Measurements from ENCODE around the gene GJB3. TPM values are rescaled to one million over a fixed set of nuclear protein-coding genes. Genes with fewer than 3 reads are reported as not detected.

The GJB3 gene
- total RNA-seq, 4 donors from 2014 or later = 1.5 to 1.9 (median 1.7) TPM; not detected in 1

GRCh38 chr1:34829250-34829649, 48.2 kb downstream of the GJB3 start:
- Histone ChIP-seq H3K4me3 (no peak overlapping the region), H3K27ac (no peak overlapping the region), H3K27me3 (no peaks in the 10 kb centered on the region), H3K36me3 (no peaks in the 10 kb centered on the region), H3K4me1 (no peaks in the 10 kb centered on the region), H3K9me3 (no peaks in the 10 kb centered on the region)
- no peak for TF ChIP-seq CTCF (IDR thresholded peaks at IDR 0.05)
- no peak for TF ChIP-seq POLR2A (IDR thresholded peaks at IDR 0.05)
- no peak for DNase-seq

GRCh38 chr1:34831721-34832246, 50.8 kb downstream of the GJB3 start:
- Histone ChIP-seq H3K27ac (no peak overlapping the region), H3K36me3 (no peaks in the 10 kb centered on the region), H3K4me1 (no peaks in the 10 kb centered on the region), H3K27me3 (no peaks in the 10 kb centered on the region), H3K9me3 (no peaks in the 10 kb centered on the region), H3K4me3 (no peak overlapping the region)
- DNase-seq = no peak
- TF ChIP-seq CTCF (IDR thresholded peaks at IDR 0.05) (no peak), POLR2A (IDR thresholded peaks at IDR 0.05) (no peak)

- Histone ChIP-seq H3K27me3 (no peaks in the 10 kb centered on the region), H3K4me3 (no peak overlapping the region), H3K9me3 (no peaks in the 10 kb centered on the region), H3K4me1 (no peaks in the 10 kb centered on the region), H3K36me3 (no peaks in the 10 kb centered on the region), H3K27ac (no peak overlapping the region)
- TF ChIP-seq POLR2A (IDR thresholded peaks at IDR 0.05) = no peak
- no peak for TF ChIP-seq CTCF (IDR thresholded peaks at IDR 0.05)
- no peak for DNase-seq
These were observed 52.7 kb downstream of the GJB3 start for GRCh38 chr1:34833711-34834110.

Other genes starting within 250 kb of the GJB3 start
- not detected for gene GJB5, start 26.2 kb upstream of the GJB3 start, total RNA-seq
- not detected for gene GJB4, start 21.5 kb upstream of the GJB3 start, total RNA-seq
- gene GJA4, start 11.8 kb downstream of the GJB3 start, total RNA-seq = 1 to 10 TPM; 2.5 to 6.1 (median 4.3) TPM
- gene SMIM12, start 78.5 kb downstream of the GJB3 start, total RNA-seq = 10 to 100 TPM; 10.7 to 40.3 (median 30.0) TPM
- gene DLGAP3, start 148.4 kb downstream of the GJB3 start, total RNA-seq = under 1 TPM in 2 of 4 donors, not detected in 2; 0.53 to 0.83 TPM
- gene TMEM35B, start 204.1 kb downstream of the GJB3 start, total RNA-seq = 10 to 100 TPM in 3 of 4 donors, 1 to 10 TPM in 1; 7.4 to 22.8 (median 14.7) TPM

Measured in Peyer's patch (tissue), 4 donors.